Brain microvascular endothelial cell (primary cell): Measurements from ENCODE around the gene DTX1.

ENCODE experiments used
- DNase-seq: peaks from one replicate; pipeline ENCODE4 v3.0.0-alpha.2; 2020
- H3K27ac ChIP-seq: fragments of 250-450 bp; sonication (Bioruptor Pico); 2 replicates; pipeline ENCODE4 v1.5.1; 2020; ENCODE audit warnings: mild to moderate bottlenecking, moderate library complexity
- H3K27me3 ChIP-seq: fragments of 250-450 bp; sonication (Bioruptor Pico); replicated peaks from 2 replicates; pipeline ENCODE4 v1.5.1; 2020; ENCODE audit warnings: mild to moderate bottlenecking
- H3K36me3 ChIP-seq: fragments of 250-450 bp; sonication (Bioruptor Pico); replicated peaks from 2 replicates; pipeline ENCODE4 v1.5.1; 2020; ENCODE audit warnings: mild to moderate bottlenecking
- H3K4me3 ChIP-seq: 2 replicates; pipeline ENCODE4 v1.5.1; 2011; ENCODE audit warnings: low read depth, mild to moderate bottlenecking, control low read depth, low read length, moderate library complexity
- in situ Hi-C: cut with HindIII; loops from 2 replicates; pipeline ENCODE4 v1.10.0; 2017; ENCODE audit warnings: low sequenced_read_pairs, low pct_ligation_motif_present
- TF ChIP-seq, protein P1 (sequence below): IDR thresholded peaks from 2 replicates; pipeline ENCODE4 v1.5.1; 2011; ENCODE audit warnings: low read depth, mild to moderate bottlenecking, moderate library complexity, low read length, control low read depth, inconsistent platforms; ENCODE audit errors: missing control alignments

Gene DTX1

DNA sequence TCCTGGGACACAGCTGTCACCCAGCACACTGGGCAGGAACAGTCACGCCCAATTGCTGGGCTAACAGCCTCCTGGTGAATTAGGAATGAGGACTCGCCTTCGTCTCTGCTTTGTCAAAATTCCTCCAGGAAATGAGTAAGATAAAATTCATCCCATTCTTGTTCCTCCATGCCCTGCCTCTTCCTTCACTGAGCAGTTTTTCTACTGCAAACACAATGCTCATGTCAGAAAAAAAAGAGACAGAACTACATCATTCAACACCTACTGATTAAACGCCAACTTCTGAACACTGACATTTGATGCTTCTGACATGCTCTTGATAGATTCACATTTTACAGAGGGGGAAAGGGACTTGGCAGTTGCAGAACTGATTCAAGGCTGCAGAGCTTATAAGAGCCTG, 37.5 kb upstream of the DTX1 start:
- no peaks in the 10 kb centered on the region for H3K36me3 ChIP-seq
- DNase-seq: no peak
- in situ Hi-C loops: no loop called here

DNA sequence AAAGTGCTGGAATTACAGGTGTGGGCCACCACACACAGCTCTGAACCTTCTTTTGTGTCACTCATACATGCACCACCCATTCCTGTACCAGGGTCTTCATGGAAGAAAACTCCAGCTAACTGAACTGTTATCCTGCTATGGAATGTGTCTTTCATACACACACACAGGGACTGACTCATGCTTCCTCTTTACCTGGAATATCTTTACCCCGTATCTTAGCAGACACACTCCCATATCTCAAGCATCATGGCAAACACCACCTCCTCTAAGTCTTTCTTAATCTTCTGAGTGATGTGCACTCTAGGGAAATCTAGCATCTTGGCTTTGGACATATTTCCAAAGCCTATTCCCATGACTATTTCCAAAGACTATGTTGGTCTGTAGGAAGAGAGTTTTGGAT, 35.0 kb upstream of the DTX1 start:
- TF ChIP-seq, protein P1, sequence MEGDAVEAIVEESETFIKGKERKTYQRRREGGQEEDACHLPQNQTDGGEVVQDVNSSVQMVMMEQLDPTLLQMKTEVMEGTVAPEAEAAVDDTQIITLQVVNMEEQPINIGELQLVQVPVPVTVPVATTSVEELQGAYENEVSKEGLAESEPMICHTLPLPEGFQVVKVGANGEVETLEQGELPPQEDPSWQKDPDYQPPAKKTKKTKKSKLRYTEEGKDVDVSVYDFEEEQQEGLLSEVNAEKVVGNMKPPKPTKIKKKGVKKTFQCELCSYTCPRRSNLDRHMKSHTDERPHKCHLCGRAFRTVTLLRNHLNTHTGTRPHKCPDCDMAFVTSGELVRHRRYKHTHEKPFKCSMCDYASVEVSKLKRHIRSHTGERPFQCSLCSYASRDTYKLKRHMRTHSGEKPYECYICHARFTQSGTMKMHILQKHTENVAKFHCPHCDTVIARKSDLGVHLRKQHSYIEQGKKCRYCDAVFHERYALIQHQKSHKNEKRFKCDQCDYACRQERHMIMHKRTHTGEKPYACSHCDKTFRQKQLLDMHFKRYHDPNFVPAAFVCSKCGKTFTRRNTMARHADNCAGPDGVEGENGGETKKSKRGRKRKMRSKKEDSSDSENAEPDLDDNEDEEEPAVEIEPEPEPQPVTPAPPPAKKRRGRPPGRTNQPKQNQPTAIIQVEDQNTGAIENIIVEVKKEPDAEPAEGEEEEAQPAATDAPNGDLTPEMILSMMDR: no peak
- in situ Hi-C loops: no loop called here
- Histone ChIP-seq H3K27ac (no peak overlapping the region), H3K27me3 (no peaks in the 10 kb centered on the region), H3K4me3 (no peak overlapping the region), H3K36me3 (no peaks in the 10 kb centered on the region)
- no peak for DNase-seq

More for the DNA sequence above, 37.5 kb upstream of the DTX1 start:
- Histone ChIP-seq H3K27me3 (no peaks in the 10 kb centered on the region), H3K4me3 (no peak overlapping the region), H3K27ac (no peak overlapping the region)
- TF ChIP-seq, protein P1: no peak

DNA sequence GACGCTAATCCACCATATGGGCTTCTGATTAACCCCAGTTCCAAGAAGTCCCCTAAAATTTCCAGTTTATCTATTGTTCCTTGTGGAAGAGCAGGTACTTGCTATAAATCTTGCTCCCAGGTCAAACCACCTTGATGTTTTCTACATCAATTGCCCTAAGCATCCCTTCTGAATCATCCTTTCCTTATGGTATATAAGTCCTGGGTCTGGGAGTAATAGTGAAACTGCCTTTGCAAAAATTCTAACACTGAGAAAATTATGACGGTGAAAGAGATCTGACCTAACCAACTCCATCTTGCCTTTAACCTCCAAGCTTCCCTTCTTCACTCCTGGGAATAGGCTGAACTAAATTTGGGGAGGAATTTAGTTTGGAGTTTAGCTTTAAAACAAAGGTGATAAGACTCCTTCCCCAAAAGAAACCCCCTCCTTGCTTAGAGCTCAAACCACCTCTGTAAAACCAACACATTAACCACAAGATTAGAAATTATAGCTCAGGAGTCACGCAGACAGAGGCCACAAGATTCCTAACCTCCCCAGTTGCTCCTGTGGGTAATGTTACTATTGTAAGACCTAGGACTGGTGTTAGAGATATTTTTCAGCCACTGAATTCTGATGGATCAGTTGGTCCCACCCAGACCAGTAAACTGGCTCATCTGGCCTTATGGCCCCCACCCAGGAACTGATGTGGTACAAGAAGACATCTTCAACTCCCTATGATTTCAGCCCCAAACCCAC, 33.8 kb upstream of the DTX1 start:
- H3K27me3 ChIP-seq: no peaks in the 10 kb centered on the region
- H3K27ac ChIP-seq: no peak overlapping the region
- no peaks in the 10 kb centered on the region for H3K36me3 ChIP-seq
- no peak overlapping the region for H3K4me3 ChIP-seq
- TF ChIP-seq, protein P1: no peak
- in situ Hi-C loops: no loop called here
- DNase-seq: no peak

DNA sequence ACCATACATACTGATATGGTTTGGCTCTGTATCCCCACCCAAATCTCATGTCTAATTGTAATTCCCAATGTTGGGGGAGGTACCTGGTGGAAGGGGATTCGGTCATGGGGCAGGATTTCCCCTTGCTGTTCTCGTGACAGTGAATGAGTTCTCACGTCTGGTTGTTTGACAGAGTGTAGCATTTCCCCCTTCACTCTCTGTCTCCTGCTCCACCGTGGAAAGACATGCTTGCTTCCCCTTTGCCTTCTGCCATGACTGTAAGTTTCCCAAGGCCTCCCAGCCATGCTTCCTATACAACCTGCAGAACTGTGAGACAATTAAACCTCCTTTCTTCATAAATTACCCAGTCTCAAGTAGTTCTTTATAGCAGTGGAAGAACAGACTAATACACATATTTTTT, 28.8 kb upstream of the DTX1 start:
- no peaks in the 10 kb centered on the region for H3K27me3 ChIP-seq
- TF ChIP-seq, protein P1: no peak
- H3K27ac ChIP-seq: no peak overlapping the region
- no peak overlapping the region for H3K4me3 ChIP-seq
- in situ Hi-C loops: loop anchor here (25.0 kb wide), 1 partner anchor 135 kb away; no protein-coding TSS in a partner anchor
- no peaks in the 10 kb centered on the region for H3K36me3 ChIP-seq
- DNase-seq: no peak

DNA sequence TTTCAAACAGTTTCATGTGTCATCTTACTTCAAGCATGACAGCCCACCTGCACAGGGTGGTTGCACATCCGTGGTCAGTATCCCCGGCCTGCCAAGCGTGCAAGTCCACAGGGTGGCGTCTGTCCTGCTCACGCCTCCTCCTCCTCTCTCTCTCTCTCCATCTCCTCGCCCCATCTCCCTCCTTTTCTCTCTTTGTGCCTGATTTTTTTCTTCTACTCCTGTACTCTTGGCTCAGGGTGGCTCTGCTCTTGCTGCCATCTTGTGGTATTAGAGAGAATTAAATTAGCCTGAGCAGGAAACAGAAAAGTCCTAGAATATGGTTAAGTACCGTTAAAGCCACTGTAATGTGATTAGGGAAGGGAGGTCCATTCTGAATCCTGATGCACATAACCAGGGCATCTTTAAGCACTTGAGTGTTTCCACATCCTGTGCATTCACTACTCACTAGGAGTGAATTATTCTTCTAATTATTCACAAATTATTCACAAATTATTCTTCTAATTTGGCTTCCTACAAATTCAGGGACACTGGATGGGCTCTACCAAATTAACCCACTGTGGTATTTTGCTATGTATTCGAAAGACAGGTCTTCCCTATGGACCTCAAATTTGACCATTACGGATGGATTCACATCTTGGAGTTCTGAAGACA, 25.5 kb upstream of the DTX1 start:
- DNase-seq: peak; percentile 65
- in situ Hi-C loops: loop anchor here (25.0 kb wide), 1 partner anchor 131 kb away; no protein-coding TSS in a partner anchor
- Histone ChIP-seq H3K4me3 (no peak overlapping the region), H3K36me3 (no peaks in the 10 kb centered on the region), H3K27ac (no peak overlapping the region), H3K27me3 (no peaks in the 10 kb centered on the region)
- TF ChIP-seq, protein P1: peak; percentile 78
